SK-N-DZ (cell line): ENCODE results near the gene ZNF641. TPM values are rescaled to one million over a fixed set of nuclear protein-coding genes. Genes with fewer than 3 reads are reported as not detected.

Experiments used
- DNase-seq: peaks from one replicate; pipeline ENCODE4 v3.0.0-alpha.2; 2015; ENCODE audit warnings: low spot score
- polyA plus RNA-seq, 2 experiments: library from polyadenylated mRNA; depleted of rRNA; stranded (reverse); fragments of >200 nt; gene quantifications; 2 replicates each; pipeline ENCODE4 v1.2.3, GENCODE V29; 2014

The ZNF641 gene
- polyA plus RNA-seq (2014; cell fraction: cytosol; rRNA removed), result 14.6 and 39.3 TPM in 2 replicates
- 23.4 and 23.7 TPM in 2 replicates for polyA plus RNA-seq (2014; cell fraction: nucleus; rRNA removed)

DNA sequence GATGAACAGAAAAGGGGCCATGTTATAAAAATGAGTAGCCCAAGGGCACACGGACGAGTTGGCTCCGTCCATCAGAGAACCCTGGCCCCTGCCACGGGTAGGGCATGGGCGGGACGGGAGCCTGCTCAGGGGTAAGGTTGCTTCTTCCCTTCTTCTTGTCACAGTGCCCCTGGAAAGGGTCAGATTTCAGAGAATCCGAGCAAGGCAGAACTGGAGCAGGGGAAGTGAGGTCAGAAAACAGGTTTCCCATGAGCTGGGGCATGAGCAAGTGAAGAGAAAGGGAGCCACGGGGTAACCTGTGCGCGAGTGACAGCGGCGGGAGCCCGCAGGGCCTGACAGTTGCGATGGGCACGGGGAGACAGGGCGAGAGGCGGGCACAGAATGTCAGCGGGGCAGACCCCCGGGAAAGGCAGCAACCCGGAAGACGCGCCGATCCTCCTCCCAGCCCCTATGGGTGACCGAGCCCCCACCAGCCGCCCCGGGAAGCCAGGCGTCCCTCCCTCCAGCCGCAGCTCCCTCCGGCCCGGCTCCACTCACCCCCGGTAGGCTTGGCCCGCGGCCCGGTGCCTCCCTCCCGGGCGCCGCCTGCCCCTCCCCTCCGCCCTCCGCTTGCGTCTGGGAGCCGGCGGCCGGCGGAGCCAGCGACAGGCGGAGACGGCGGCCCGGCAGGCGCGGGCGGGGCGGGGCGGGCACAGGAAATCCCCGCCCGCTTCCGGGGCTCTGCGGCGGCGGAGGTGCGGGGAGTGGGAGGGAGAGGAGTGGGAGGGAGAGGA is at the start of gene ZNF641:
ZNF641 (minus strand) TSS at position 671 of the 773 bp plus-strand sequence. CDS start 2,829 bp downstream, outside the sequence.
- peak; percentile 78 for DNase-seq

DNA sequence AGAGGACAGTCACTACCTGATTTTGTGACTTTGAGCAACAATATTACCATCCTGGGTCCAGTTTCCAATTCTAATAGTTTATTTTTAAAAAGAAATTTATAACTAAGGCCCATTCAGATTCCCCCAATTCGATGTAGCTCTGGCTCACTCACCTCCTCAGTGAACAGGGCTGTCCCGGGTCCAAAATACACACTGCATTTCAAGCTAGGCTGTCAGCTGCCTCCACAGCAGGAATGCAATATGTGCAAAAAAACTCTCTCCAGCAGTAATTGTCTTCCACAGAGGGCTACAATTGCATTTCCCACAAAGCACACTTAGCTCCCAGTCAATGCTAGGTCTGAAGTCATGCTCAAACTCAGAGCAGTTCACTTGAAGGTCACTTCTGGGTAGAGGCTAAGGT is 39.3 kb upstream of the ZNF641 start:
- no peak for DNase-seq

DNA sequence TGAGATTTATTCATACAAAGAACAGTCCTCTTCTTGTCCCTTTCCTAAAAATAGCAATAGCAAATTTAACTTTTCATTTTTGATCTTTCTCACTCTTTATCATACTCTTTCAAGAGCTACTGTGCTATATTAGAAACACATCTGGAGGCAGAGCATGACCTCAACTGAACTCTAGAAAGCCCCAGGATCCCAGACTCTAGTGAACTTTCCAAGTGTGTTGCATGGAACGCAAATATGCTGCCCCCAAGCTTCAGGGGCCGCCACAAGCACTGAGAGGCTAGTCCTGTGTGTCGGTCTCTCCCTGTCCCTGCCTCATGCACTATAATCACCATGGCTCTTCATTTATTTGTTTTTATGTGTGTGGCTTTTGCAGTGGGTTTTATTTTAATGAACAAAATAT is 38.7 kb upstream of the ZNF641 start:
- DNase-seq, result no peak

DNA sequence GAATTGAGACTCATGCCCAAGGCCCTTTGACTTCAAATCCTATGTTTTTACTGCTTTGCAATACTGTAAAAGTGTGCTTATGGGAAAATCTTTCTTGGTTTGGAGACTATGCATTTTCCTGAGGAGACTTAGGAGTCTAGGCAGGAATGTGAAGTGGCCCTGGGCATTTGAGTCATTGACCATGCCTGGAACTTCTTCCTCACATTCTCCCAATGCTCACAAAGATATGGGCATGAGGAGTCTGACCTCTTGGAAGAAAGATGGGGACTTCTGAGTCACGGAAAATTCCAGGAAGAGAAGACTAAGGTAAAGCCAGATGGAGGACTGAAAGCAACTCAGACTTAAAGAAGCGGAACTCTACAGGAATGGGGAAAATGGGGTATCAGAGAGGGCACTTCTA is 38.2 kb upstream of the ZNF641 start:
- DNase-seq, result no peak

DNA sequence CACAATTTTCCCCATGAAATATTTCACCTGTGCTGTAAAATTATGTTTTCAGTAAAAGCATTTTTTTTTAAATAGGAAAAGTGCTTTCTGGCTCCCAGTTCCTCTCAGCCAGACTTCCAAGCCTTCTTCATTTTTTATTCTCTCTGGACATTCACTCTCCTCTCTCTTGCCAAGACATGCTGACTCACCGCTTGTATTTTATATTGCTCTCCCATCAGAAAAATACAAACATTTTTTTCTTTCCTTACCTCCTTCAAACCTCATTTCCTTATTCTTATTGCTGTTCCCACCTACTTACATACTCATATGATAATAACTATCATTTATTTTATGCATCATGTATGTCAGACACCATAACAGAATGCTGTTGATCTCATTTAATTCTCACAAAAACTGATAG is 37.7 kb upstream of the ZNF641 start:
- DNase-seq, result no peak

- no peak for DNase-seq
Observed at GRCh38 chr12:48380596-48380995, 29.9 kb upstream of the ZNF641 start.

- no peak for DNase-seq
Observed at GRCh38 chr12:48379794-48380193, 29.1 kb upstream of the ZNF641 start.

DNA sequence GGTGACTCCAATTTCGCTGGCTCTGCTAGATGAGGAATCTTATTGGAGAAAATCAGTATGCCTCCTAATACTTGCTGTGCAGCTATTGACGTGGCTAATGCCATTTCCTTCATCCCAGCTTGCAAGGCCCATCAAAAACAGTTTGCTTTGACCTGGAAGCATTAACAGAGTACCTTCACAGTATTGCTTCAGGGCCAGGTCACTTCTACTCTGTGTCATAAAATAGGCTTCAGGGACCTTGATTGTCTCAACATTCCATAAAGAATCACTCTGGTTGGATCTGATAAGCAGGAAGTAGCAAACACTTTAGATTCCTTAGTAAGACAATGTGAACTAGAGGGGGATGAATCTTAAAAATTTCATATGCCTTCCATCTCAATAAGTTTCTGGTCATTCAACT is 26.9 kb upstream of the ZNF641 start:
- DNase-seq, result no peak

- DNase-seq, result no peak
Observed at GRCh38 chr12:48374164-48374563, 23.4 kb upstream of the ZNF641 start.

DNA sequence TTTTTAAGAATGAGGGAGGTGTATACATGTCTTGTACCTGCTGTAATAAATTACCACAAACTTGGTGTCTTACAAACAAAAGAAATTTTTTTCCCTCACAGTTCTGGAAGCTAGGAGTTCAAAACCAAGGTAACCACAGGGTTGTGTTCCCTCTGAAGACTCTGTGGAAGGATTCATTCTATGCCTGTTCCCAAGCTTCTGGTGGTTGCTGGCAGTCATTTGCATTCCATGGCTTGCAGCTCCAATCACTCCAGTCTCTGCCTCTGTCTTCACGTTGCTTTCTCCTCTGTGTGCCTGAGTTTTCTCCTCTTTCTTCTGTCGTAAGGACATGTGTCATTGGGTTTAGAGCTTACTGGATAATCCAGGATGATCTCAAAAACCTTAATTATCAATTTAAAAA is 15.4 kb upstream of the ZNF641 start:
- no peak for DNase-seq

DNA sequence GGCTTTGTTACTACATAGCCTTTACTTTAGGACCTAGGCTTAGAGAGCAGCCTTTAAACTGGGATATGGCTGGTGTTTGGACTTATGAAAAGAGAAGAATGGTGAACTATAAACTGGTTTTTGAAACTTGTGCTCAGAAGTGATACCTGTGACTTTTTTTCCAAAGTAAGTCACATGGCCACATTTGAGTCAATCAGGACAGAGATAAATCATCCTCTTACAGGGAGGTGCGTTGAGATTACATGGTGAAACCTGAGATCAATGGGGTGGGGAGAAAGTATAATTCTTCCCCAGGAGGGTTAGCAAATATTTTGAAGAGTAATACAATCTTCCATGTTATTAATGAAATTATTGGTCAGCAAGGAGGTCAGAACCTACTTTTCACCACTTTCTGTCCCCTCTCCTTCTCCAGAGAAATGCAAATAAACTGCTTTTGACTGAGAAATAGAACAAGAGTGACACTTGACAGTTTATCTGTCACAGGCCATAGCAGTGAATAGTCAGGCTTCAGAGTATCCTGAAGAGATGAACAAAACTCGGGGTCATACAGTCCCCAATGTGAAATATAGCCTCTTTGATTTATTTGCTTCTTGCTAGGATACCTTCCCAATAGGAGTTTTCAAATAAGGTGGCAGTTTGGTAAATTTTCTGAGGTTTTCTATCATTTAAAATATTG is 11.1 kb upstream of the ZNF641 start:
- no peak for DNase-seq

DNA sequence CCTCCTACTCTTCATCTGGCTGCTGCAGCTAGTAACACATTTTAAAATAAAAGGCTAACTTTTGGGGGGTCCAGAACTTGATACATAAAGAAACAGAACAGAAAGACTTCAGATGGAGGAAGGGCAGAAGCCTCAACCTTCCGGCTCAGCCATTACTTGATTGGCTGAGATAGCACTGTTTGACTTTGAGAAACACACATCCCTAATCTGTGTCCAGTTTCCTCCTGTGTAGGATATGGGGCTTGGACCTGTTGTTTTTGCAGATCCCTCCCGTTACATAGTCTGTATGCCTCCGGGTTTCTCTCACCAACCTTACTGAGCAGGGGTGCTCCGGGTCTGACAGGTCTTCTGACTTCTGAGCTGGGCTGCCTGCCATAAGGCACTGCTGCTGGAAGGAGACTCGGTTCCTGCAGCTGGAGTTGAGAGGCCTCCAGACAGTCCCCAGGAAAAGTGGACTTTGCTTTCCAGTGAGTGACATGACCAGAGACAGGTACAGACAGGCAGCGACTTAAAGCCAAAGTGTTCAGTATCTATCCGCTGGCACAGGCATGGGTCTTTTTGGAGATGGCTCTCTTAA is 8.3 kb upstream of the ZNF641 start:
- no peak for DNase-seq

GRCh38 chr12:48356041-48356768 is 5.5 kb upstream of the ZNF641 start:
- no peak for DNase-seq

DNA sequence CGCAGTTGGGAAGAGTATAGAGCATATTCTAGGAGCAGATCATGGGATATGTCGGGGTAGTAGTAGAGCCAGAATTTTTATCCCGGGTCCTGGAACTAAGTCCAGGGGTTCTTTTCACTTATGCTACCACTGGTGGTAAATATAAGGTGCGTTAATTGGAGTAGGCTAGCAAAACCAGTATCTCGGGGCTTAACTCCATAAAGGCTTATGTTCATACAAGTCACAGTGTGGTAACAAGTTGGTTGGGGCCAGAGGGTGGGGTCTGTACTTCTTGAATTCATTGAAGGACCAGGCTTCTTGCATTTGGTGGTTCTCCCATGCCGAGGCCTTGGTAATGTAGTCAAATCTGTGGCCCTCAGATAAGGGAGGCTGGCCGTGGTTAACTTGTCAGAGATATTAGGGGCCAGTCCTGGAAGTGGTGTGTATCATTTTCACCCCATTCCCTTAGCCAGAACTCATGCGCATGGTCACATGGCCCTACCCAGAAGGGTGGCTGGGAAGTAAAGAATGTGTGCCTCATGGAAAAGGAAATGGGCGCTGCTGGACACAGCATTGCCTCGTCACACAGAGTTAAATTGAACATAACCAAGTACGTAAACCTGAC is 1.5 kb upstream of the ZNF641 start:
- DNase-seq, result no peak

- DNase-seq, result peak; percentile 68
Observed at GRCh38 chr12:48351022-48351708, 446 bp upstream of the ZNF641 start.

DNA sequence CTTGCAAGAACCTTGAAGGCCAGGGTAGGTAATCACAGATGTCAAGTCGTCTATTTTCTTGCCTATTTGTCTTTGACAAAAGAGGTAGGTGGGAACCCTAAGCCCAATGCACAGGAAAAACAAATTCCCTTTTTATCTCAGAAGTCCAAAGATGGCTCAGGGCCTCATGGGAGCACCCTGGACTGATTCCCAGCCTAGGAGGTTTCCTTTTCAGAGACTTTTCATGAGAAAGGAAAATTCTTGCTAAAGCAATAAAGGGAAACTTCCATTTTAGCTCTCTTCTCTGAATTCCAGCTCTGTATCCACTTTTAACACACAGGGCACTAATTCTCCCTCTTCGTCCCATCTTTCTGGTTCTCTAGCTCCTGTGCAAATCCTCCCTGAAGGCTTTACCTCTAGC is 1.2 kb downstream of the ZNF641 start:
- DNase-seq, result no peak

- no peak for DNase-seq
Observed at GRCh38 chr12:48342980-48343379, 7.7 kb downstream of the ZNF641 start.

GRCh38 chr12:48340943-48341342 is 9.8 kb downstream of the ZNF641 start:
- no peak for DNase-seq

GRCh38 chr12:48339442-48340117 is 11.1 kb downstream of the ZNF641 start:
- no peak for DNase-seq

GRCh38 chr12:48336564-48336963 is 14.2 kb downstream of the ZNF641 start:
- DNase-seq, result no peak
